Panc1 (cell line): ENCODE data around the gene LEKR1.

Source experiments
- CTCF ChIP-seq: fragments of 450-650 bp; IDR thresholded peaks from 2 replicates; pipeline ENCODE4 v1.5.1; 2017; ENCODE audit warnings: mild to moderate bottlenecking
- POLR2AphosphoS5 ChIP-seq: IDR thresholded peaks from 2 replicates; pipeline ENCODE4 v1.6.1; 2012; ENCODE audit warnings: mild to moderate bottlenecking, low read depth, low read length, moderate library complexity

- TF ChIP-seq POLR2AphosphoS5, result no peak
- no peak for TF ChIP-seq CTCF
Measured at GRCh38 chr3:157059181-157059580, 233.0 kb downstream of the LEKR1 start.
